GDM1 (cell line): ENCODE results near the gene ANO2.

Source experiments
- DNase-seq: peaks from one replicate; lab custom pipeline; 2025; lab: John Stamatoyannopoulos, UW

Gene ANO2

DNA sequence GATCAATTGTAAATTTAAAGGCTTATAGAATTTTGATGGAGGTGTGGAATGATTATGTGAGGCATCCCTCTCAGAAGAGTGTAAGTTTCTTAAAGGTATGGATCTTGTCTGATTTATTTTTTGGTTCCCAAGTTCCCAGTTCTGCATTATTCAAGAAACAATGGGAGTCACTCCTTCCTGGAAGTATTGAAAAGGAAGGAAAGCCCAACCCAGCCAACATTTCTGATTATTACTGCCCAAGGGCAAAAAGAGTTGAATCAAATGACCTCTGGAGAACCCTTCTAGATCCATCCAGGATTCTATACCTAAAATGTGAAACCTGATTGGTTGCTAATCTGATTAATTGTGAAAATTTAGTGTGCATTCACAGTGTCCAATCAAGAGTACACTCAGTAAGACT lies 166.2 kb downstream of the ANO2 start:
- DNase-seq = no peak

DNA sequence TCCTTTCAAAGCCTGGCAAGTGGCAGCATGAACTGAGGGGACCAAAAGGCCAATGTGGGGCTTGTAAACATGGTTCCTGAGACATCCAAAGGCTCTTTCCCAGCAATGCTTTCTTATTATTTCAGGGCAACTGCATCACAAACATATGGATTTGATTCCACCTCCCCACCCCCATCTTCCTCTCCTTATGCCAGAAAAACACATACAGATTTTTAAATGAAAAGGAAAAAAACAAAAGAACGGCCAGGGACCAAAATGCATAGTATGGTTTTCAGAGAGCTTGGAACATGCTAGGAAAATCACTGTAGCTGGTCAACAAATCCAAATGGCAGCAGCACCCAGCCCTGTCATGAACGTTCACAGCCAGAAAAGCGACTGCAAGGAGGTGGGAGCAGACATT lies 167.6 kb downstream of the ANO2 start:
- DNase-seq = no peak

DNA sequence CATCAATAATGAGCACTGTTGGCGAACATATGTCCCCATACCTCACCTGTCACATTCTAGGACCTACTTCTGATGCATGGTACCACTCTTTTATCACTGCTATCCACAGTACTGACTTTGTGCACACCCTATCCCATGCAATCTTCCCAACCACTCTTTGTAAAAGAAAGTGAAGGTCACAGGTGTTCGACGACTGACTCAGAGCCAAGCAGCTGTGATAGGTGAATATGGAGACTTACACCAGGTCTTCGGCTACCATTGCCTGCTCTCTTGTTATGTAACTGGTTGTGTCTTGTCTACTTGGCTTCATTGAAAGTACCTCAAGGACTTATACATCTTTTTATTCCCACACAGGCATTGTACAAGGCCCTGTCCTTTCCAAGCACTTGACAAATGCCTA lies 169.0 kb downstream of the ANO2 start:
- DNase-seq = no peak

DNA sequence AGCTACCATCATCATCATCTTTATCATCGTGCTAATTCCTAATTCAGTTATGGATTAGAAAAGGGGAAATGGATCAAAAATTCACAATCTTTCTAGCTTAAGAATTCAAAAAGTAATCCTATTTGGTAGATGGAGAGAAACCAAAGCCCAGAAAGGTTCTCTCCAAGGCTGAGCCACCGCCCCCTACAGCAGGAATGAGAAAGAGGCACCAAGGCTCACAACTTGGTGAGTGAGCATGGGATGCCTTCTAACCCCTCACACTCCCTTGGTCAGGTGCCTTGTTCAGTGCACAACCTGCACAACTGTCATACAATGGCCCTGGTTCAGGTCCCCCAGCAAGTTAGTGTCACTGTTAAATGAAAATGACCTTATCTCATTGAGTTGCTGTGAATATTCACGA lies 171.5 kb downstream of the ANO2 start:
- no peak for DNase-seq

DNA sequence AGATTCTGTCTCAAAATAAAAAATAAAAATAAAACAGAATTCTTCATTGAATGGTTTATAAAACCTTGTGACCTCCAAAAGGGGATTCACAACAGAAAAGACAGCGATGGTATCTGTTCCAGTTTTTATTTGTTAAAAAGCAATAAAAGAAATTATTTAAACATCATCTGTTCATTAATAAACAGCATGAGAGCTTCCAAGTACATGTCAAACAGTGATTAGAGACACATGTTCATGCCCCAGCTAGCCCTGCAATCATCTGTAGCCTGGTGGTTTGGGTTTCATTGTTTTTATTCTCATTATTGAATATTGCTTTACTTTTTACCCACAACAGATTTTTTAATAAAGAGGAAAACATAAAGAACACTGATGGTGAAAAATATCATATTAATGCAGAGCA lies 173.3 kb downstream of the ANO2 start:
- no peak for DNase-seq

DNA sequence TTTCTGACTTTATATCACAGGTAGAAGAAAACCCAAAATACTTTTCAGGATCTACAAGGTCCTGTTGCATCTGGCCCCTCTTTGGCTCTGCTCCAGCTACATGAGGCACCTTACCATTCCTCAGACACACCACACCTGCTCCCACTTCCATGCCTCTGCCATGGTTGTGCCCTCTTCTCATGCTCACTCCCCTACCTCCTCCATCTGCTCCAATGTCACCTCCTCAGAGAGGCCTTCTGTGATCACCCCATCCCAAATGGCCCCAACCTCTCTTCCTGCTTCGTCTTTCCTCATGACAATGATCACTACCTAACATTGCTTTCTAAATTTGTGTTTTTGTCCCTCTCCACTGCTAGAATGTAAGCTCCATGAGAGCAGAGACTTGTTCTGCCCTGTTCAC lies 174.3 kb downstream of the ANO2 start:
- no peak for DNase-seq

DNA sequence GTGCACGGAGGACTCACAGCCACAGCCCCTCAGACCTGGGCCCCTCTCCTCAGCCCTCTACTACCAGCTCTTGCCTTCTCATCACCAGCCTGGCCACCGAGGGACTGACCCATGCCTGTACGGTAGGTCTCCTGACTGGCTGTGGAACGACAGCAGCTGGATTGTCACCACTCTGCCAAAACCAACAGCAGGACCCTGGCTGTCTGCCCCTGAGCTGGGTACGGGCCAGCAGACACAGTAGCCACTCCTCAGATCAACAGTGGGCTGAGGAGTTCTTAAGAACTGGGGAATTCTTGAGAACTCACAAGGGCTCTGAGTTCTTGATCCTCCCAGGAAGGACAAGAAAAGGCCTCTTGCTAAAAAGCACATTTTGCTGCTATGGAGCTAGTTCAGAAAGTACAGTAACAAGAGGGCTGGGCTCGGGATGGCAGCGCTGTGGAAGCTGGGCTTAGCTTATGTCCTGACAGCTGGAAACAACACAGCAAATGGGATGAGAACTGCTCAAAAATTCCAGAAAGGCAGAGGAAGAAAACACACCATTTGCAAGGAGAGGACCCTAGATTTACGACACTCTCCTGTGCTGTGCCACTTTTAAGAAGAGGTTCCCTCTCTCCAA lies 176.4 kb downstream of the ANO2 start:
- DNase-seq = no peak

DNA sequence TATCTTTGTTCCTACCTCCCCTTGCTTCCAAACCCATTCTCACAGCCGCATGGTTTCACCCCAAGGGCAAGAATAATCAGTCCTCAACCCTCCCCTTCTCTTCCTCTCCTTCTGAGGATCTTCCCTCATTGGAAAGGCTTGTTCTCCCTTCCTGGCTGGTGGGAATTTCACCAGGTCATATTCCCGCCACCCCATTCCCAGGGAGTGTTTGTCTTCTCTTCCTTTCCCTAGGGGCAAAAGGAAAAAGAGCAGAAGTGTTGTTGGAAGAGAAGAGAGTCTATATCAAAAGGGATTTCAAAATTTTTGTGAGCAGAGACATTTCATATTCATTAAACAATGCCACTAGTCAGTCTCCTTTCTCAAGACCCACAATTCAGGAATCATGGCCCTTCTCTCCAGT lies 176.9 kb downstream of the ANO2 start:
- no peak for DNase-seq

DNA sequence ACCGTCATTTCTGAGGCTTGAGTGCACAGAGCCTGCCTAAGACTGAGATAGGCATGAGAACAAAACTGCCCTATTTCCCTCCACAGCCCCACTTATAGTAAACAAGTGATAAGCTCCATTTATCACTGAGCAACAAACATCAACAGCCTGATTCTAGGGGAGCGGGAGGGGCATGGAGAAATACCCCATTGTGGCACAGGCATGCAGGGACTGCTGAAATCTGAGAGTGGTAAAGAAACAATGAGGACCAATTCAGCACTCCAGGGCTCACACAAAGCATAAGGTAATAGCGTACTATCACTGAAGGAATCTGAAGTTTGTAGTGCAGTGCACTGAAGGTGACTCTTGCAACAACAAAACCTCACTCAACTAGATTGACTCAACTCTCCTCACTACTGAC lies 186.7 kb downstream of the ANO2 start:
- DNase-seq = no peak

DNA sequence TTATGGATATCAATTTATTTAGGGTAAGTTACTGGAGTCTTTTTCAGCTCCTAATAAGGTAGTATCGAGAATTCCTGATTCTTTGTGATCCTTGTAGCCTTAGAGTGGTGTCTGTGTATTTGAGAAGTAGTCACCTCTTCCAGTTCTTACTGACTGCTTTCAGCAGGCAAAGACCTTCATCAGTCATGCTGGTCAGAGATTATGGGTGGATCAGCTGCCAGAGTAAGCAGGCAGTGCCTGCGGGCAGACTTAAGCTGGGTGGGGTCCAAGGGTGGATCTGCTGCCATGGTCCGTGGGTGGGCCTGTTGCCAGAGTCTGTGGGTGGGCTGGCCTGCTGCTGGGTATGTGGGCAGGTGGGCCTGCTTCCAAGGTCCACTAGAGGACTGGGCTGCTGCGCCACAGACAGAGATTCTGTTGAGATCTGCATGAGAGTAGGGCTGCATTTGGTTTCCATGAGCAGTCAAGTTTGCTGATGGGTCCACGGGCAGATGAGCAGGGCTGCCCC lies 188.7 kb downstream of the ANO2 start:
- no peak for DNase-seq

DNA sequence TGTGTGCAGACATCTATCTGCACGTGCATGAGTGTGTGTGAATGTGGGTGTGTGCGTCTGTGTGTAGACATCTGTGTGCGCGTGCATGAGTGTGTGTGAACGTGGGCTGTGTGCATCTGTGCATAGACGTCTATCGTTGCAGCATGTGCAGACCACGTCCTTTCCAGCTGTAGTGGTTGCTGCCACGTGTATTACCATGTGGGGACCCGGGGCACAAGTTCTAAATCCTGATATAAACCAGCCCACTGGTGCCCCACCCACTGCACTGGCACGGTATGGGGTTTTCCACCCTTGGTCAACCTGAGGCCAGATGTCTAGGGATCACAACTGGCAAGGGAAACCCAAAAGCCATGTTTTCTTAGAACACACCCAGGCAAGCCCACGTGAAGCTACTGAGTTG lies 197.0 kb downstream of the ANO2 start:
- DNase-seq = no peak

DNA sequence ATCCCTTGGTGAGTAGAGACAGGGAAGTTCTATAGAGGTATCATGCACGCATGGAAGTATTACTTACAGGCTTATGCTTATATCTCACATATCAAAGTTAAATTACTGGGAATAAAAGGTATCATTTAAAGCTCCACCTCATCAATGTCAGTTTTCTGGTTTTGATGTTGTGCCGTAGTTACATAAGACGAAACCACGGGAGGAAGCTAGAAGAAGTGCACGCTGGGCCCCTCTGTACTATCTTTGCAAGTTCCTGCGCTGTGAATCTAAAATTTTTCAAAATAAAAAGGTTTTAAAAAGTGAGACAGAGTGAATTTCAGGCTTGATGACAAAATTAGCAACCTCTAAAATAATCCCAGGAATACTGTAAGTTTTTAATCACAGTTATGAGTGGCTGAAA lies 198.1 kb downstream of the ANO2 start:
- no peak for DNase-seq

DNA sequence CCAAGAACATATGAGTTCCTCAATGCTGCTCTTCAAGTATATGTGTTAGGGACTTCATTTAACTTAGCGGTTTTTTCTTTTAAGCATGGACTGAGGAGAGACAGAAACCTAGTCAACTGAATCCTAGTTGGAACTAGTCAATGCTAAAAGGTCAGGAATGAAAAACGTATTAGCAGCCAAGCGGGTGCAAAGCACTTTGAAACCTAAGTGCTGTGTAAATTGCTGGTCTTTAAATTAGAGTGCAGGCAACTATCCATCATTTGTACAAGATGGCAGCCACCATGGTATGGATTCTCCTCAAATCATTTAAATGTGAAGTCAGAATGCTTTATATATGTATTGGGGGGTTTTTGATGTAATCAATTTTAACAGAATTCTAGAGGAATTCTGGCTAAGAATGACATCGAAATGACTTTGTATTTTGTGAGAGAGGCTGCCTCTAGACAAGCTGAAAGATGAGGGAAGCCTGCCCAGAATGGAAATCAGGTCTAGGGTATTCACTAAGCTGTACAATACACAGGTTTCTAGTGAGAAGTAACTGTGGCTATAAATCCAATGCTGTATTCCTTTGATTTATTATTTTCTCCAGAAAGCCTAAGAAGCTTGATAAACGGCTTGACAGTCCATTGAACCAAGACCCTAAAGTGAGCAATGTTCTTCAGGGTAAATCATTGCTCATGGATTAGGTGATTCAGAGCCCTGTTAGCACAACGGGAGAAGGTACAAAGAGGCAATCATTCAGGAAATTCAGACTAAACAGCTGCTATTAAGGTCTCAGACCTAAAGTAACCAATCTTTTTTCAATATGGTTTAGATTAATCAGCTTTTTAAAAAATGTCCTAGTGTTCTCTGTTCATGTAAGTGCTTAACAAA lies 198.8 kb downstream of the ANO2 start:
- DNase-seq = no peak

DNA sequence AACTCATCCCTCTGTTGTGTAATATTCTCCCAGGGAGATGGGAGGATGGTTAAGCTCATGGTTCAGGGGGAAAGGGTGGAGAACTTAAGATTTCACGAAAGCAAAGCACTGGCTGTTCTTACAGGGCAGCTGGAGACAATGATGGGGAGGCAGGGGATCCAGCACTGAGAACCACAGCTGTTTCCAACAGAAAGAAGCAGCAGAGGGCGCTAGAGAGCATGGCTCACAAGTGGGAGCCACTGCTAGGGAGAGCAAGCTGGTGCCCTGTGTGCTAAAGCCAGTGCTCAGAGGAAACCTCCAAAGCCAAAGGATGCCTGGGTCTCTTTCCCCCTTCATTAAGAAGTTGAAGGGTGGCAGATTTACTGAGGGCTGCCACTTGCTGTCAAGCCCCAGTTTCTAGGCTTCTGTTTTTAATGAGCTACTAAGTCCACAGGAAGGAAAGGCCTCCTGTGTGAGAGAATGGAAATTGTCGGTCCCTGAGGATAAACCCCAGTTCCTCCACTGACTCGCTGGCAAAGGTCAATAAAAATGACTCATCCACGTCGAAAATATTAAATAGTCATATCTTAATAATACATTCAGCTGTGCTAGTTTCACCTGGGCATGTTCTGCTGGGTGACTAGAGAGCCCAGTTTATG lies 199.7 kb downstream of the ANO2 start:
- peak; percentile 60 for DNase-seq

DNA sequence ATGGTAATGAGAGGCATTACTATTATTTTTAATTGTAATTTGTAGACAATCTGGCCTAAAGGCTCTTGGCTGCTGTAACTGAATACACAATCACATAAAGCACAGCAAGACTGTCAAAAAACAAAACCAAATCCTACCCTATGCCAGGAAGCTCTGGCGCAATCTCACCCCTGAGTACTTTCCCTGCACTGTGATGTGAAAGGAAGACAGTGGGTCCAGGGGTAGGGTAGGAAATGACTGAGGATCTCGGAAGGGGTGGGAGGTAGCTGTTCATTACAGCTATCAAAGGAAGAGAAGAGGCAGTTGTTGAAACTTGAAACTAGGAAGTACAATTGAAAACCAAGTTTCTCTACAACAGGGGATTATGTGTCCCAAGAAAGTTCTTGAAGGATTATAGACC lies 202.8 kb downstream of the ANO2 start:
- DNase-seq = no peak

DNA sequence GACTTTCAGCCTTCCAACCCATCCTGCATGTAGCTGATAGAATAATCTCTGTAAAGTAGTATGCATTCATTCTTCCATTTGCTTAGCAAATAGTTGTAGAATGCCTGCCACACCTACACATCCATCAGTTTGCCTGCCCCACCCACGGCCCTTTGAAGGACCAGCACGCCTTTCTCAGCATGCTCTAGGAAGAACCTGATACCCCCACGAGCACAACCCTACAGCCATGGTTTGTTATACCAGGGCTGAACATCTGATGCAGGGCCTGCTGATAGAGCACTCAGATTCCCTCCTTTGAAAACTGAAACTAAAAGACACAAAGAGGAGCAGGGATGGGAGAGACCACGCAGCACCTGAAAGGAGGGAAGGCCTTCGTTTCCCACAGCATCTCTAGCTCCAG lies 205.1 kb downstream of the ANO2 start:
- no peak for DNase-seq

DNA sequence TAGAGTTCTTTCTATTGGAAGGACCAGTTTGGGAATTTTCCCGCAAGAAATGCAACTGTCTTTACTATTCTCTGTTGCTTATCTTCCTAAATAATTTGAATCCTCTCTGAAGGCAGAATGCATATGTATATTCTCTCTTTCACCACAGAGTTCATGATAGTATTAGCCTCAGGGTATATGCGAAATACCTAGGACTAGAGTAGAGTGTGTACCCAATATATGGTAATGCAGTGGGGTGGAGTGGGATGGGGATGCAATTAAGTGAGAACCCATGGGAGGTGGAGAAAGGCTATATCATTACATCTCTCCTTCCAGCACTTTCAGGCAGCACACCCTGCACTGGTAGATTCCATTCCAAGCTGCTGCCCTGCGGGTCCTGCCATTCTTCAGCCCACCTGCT lies 207.3 kb downstream of the ANO2 start:
- no peak for DNase-seq

DNA sequence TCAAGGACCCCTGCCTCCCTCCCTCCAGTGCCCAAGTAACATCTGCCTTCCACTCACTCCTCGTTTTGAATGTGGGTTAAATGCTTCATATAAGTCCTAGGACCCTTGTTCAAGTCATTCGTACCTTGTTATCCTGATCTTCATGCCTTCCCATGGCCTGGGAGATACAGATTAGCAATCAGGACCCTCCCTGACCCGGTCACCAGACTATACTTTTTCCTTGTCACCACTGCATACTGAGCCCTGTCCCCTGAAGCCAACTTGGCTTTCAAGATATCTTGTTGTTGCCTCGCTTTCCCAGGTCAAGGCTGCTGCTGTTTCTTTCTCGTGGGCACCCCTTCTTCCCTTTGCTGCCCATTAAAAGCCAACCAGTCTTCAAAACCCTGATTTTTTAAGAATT lies 208.5 kb downstream of the ANO2 start:
- no peak for DNase-seq

DNA sequence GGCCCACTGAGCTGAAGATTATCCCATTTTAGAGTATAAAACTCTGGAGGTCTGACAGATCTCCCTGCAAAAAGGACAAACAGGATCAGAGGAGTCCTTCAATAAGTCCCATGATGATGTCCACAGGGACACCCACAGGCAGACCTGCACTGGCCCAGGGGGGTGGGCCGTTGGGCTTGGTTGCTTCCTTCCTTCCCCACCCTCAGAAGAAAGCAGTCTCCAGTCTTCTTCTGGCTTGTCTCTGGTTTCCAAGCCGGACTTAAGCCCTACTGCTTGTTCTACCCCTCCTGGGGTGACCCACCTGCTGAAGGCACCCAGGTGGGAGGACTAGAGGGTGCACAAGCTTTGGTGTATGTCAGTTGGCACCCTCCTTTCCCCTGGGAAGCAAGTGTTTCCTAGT lies 209.0 kb downstream of the ANO2 start:
- DNase-seq = no peak

DNA sequence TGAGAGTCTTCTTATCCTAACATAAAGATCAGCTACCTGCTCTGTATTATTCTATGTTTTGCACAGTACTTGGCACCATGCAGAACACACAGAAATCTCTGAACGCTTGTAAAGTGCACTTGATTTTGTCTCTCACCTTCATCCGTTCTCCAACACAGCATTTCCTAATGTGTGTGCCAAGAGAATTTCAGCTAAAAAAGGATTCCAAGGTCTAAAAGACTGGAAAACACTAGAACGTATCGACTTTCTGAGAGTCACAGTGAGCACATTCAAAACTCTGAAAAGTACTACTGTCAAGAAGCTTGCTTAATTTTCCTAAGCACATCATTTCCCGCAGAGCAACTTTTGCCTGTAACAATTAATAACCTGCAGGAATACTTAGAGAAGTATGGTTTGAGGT lies 211.1 kb downstream of the ANO2 start:
- DNase-seq = no peak

DNA sequence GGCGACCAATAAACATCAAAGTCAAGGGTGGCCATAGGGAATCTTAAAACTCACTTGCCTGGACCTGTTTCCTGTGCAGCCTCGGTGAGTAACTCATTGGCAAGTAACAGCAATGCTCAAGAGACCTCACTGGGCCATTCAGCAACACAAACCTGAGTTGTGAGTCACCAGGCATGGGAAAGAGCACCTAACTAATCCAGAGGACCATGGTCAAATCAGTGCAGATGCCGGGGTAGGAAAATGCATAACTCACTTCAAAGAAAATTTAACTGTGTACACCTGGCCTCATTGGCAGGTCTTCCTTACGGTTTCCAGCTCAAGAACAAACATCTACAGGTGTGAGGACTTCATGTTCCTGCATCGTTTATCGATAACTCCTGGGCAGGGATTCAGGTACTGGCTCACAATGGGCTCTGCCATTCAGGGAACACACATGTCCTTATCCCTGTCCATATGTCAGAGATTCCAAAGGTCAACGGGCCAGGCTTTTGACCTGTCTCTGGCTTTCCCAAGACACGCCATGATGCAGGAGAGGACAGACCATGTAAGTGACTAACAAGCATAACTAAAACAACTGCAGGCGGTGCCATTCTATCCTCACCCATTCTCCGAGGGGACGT lies 211.8 kb downstream of the ANO2 start:
- DNase-seq = no peak

DNA sequence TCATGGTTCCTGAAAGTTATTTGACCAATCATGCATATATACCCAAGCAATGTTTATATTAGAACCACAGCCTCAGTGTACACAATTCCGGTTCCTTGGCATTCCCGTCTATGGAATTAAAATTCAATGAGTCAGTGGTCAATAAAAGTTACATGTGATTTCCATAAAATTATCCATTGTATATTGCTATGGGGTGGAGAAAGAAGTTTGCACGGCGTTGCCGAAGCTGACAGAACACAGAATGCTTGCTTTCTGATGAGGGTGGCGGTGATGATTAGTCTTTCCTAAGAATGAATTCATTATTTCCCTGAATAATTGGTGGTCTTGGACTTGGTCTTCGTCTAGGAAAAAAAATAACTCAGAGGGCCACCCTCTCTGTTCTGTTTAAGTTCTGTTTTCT lies 214.1 kb downstream of the ANO2 start:
- DNase-seq = no peak
